ENCODE data around the gene PCGF2. TPM values are rescaled to one million over a fixed set of nuclear protein-coding genes. Genes with fewer than 3 reads are reported as not detected.

Gene PCGF2
- polyA plus RNA-seq, 1 donor from 2014 or later: 11.7 TPM

DNA sequence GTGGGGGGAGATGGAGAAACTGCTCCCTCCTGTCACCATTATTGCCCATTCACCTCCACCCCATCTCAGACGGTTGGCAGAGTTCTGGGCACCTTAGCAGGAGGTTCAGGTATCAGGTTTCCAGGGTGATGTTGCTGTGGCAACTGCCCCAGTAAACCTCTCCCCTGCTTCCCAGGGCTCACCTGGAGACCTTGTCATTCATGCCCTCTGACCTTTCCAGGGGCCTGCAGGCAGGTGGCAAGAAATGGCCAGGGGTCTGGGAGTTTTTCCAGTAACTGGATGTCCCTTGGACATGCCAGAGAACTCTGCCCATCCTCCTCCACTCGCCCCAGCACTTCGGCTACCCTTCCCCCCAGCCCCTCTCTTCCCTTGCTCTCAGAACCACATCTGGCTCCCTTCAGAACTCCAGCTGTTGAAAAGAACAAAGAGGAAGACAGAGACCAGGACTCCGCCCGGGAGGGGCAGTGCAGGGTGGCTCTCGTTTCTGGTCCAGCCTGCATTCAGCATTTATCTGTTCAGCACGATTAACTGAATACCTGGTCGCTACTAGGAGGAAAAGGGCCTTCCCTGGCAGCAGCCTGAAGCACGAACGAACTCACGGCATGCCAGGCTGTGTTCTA, 34.6 kb downstream of the PCGF2 start:
- Histone ChIP-seq H3K27ac (ENCODE audit: low read length) (no peak overlapping the region), H3K4me2 (ENCODE audit: low read length) (no peak overlapping the region), H3K4me3 (ENCODE audit: low read length) (no peak overlapping the region), H3K79me2 (replicated peaks; ENCODE audit: insufficient read depth, low read length) (no peaks in the 10 kb centered on the region), H4K20me1 (ENCODE audit: insufficient read depth) (no peaks in the 10 kb centered on the region), H2AFZ (ENCODE audit: low read depth, low read length) (no peak overlapping the region), H3K9me3 (ENCODE audit: low read length) (no peaks in the 10 kb centered on the region), H3K27me3 (ENCODE audit: insufficient read depth, low read depth, low read length) (no peaks in the 10 kb centered on the region), H3K9ac (ENCODE audit: low read length) (no peak overlapping the region), H3F3A (ENCODE audit: insufficient read depth, low read length, poor library complexity, severe bottlenecking) (no peaks in the 10 kb centered on the region), H3K9me2 (ENCODE audit: insufficient read depth, low read length) (no peaks in the 10 kb centered on the region), H3K36me3 (ENCODE audit: insufficient read depth, low read length) (no peaks in the 10 kb centered on the region)
- TF ChIP-seq POLR2AphosphoS5 (IDR thresholded peaks at IDR 0.05) (no peak), EP300 (conservative IDR thresholded peaks at IDR 0.05; ENCODE audit: poor library complexity, severe bottlenecking) (no peak), TAF1 (IDR thresholded peaks at IDR 0.05; ENCODE audit: low read depth) (no peak), SMC3 (conservative IDR thresholded peaks at IDR 0.05; ENCODE audit: poor library complexity) (no peak), MXI1 (conservative IDR thresholded peaks at IDR 0.05; ENCODE audit: poor library complexity, severe bottlenecking) (no peak), RAD21 (conservative IDR thresholded peaks at IDR 0.05) (no peak), EZH2 (IDR thresholded peaks at IDR 0.05; ENCODE audit: borderline replicate concordance, insufficient read depth, low read length, poor library complexity, severe bottlenecking) (no peak)
- TF ChIP-seq, protein P1, sequence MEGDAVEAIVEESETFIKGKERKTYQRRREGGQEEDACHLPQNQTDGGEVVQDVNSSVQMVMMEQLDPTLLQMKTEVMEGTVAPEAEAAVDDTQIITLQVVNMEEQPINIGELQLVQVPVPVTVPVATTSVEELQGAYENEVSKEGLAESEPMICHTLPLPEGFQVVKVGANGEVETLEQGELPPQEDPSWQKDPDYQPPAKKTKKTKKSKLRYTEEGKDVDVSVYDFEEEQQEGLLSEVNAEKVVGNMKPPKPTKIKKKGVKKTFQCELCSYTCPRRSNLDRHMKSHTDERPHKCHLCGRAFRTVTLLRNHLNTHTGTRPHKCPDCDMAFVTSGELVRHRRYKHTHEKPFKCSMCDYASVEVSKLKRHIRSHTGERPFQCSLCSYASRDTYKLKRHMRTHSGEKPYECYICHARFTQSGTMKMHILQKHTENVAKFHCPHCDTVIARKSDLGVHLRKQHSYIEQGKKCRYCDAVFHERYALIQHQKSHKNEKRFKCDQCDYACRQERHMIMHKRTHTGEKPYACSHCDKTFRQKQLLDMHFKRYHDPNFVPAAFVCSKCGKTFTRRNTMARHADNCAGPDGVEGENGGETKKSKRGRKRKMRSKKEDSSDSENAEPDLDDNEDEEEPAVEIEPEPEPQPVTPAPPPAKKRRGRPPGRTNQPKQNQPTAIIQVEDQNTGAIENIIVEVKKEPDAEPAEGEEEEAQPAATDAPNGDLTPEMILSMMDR (IDR thresholded peaks at IDR 0.05; ENCODE audit: poor library complexity, severe bottlenecking): no peak
- TF ChIP-seq, protein P2, sequence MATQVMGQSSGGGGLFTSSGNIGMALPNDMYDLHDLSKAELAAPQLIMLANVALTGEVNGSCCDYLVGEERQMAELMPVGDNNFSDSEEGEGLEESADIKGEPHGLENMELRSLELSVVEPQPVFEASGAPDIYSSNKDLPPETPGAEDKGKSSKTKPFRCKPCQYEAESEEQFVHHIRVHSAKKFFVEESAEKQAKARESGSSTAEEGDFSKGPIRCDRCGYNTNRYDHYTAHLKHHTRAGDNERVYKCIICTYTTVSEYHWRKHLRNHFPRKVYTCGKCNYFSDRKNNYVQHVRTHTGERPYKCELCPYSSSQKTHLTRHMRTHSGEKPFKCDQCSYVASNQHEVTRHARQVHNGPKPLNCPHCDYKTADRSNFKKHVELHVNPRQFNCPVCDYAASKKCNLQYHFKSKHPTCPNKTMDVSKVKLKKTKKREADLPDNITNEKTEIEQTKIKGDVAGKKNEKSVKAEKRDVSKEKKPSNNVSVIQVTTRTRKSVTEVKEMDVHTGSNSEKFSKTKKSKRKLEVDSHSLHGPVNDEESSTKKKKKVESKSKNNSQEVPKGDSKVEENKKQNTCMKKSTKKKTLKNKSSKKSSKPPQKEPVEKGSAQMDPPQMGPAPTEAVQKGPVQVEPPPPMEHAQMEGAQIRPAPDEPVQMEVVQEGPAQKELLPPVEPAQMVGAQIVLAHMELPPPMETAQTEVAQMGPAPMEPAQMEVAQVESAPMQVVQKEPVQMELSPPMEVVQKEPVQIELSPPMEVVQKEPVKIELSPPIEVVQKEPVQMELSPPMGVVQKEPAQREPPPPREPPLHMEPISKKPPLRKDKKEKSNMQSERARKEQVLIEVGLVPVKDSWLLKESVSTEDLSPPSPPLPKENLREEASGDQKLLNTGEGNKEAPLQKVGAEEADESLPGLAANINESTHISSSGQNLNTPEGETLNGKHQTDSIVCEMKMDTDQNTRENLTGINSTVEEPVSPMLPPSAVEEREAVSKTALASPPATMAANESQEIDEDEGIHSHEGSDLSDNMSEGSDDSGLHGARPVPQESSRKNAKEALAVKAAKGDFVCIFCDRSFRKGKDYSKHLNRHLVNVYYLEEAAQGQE (IDR thresholded peaks at IDR 0.05; ENCODE audit: borderline replicate concordance): no peak

DNA sequence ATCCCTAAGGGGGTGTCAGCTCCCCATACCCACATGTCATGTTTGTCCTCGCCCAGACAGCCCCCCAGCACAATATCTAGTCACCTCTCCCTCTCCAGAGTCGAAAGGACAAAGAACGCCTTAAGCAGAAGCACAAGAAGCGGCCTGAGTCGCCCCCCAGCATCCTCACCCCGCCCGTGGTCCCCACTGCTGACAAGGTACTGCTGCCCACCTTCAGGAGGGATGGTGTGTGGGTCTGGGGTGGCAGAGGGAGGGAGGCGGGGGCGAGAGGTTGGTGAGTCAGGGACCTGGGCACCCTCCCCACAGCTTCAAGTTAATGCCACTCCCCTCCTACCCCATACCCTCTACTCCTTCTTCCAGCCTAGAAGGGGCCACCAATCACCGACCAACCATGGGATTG, 35.5 kb downstream of the PCGF2 start:
- no peak overlapping the region for H2AFZ ChIP-seq (ENCODE audit: low read depth, low read length)
- H3K27me3 ChIP-seq (ENCODE audit: insufficient read depth, low read depth, low read length): no peaks in the 10 kb centered on the region
- H3K4me3 ChIP-seq (ENCODE audit: low read length): no peak overlapping the region
- no peaks in the 10 kb centered on the region for H3K79me2 ChIP-seq (replicated peaks; ENCODE audit: insufficient read depth, low read length)
- no peaks in the 10 kb centered on the region for H3K9me2 ChIP-seq (ENCODE audit: insufficient read depth, low read length)
- no peak overlapping the region for H3K4me2 ChIP-seq (ENCODE audit: low read length)
- H3F3A ChIP-seq (ENCODE audit: insufficient read depth, low read length, poor library complexity, severe bottlenecking): no peaks in the 10 kb centered on the region
- H3K36me3 ChIP-seq (ENCODE audit: insufficient read depth, low read length): no peaks in the 10 kb centered on the region
- no peak overlapping the region for H3K9ac ChIP-seq (ENCODE audit: low read length)
- H4K20me1 ChIP-seq (ENCODE audit: insufficient read depth): no peaks in the 10 kb centered on the region
- TF ChIP-seq, protein P1 (IDR thresholded peaks at IDR 0.05; ENCODE audit: poor library complexity, severe bottlenecking): no peak
- TF ChIP-seq EZH2 (IDR thresholded peaks at IDR 0.05; ENCODE audit: borderline replicate concordance, insufficient read depth, low read length, poor library complexity, severe bottlenecking) (no peak), EP300 (conservative IDR thresholded peaks at IDR 0.05; ENCODE audit: poor library complexity, severe bottlenecking) (no peak)
- H3K27ac ChIP-seq (ENCODE audit: low read length): no peak overlapping the region
- no peaks in the 10 kb centered on the region for H3K9me3 ChIP-seq (ENCODE audit: low read length)

All from neural cell (in vitro differentiated cells).